HK-2 (cell line): ENCODE results near the gene GABRG3.

ENCODE experiments used
- DNase-seq: peaks from one replicate; pipeline ENCODE4 v3.0.0-alpha.2; 2018; ENCODE audit not compliant: unreplicated experiment

Gene GABRG3

GRCh38 chr15:27101982-27102381, 131.0 kb downstream of the GABRG3 start:
- no peak for DNase-seq

GRCh38 chr15:27111323-27111722, 140.3 kb downstream of the GABRG3 start:
- no peak for DNase-seq

GRCh38 chr15:27114473-27114872, 143.5 kb downstream of the GABRG3 start:
- DNase-seq, result no peak

- no peak for DNase-seq
These were observed 148.8 kb downstream of the GABRG3 start for GRCh38 chr15:27119695-27120266.

GRCh38 chr15:27121672-27122071, 150.7 kb downstream of the GABRG3 start:
- no peak for DNase-seq

GRCh38 chr15:27123291-27123690, 152.3 kb downstream of the GABRG3 start:
- DNase-seq, result no peak

- no peak for DNase-seq
These were observed 152.8 kb downstream of the GABRG3 start for GRCh38 chr15:27123808-27124207.

- no peak for DNase-seq
These were observed 153.4 kb downstream of the GABRG3 start for GRCh38 chr15:27124287-27124871.

- DNase-seq, result no peak
These were observed 154.2 kb downstream of the GABRG3 start for GRCh38 chr15:27125185-27125584.

GRCh38 chr15:27126449-27126848, 155.5 kb downstream of the GABRG3 start:
- no peak for DNase-seq

GRCh38 chr15:27127815-27128570, 157.0 kb downstream of the GABRG3 start:
- DNase-seq, result peak; percentile 1

- no peak for DNase-seq
These were observed 162.3 kb downstream of the GABRG3 start for GRCh38 chr15:27133249-27133648.

GRCh38 chr15:27134481-27134880, 163.5 kb downstream of the GABRG3 start:
- no peak for DNase-seq

- no peak for DNase-seq
These were observed 164.2 kb downstream of the GABRG3 start for GRCh38 chr15:27135151-27135550.

GRCh38 chr15:27137127-27137526, 166.1 kb downstream of the GABRG3 start:
- no peak for DNase-seq

GRCh38 chr15:27165590-27165989, 194.6 kb downstream of the GABRG3 start:
- DNase-seq, result no peak

GRCh38 chr15:27166917-27167316, 195.9 kb downstream of the GABRG3 start:
- no peak for DNase-seq

- DNase-seq, result no peak
These were observed 196.8 kb downstream of the GABRG3 start for GRCh38 chr15:27167738-27168137.

- no peak for DNase-seq
These were observed 199.9 kb downstream of the GABRG3 start for GRCh38 chr15:27170851-27171250.

- no peak for DNase-seq
These were observed 201.8 kb downstream of the GABRG3 start for GRCh38 chr15:27172821-27173220.

GRCh38 chr15:27175472-27176153, 204.6 kb downstream of the GABRG3 start:
- no peak for DNase-seq

GRCh38 chr15:27176785-27177406, 205.9 kb downstream of the GABRG3 start:
- DNase-seq, result no peak
